Testis (tissue), 2 donors: ENCODE results near the gene APH1B.

Experiments used
- CTCF ChIP-seq, 3 experiments: fragments of 450-650 bp in 2 of 3; fragments of 200-600 bp in 1 of 3; sonication (generic) in 1 of 3; IDR thresholded peaks; one replicate each; pipeline ENCODE4 v1.5.1; 2016 to 2019; ENCODE audit warnings: antibody characterized with exemption in 3 of 3, mild to moderate bottlenecking in 2 of 3, moderate library complexity in 1 of 3
- POLR2A ChIP-seq: fragments of 450-650 bp; IDR thresholded peaks from one replicate; pipeline ENCODE4 v1.6.1; 2017; ENCODE audit warnings: antibody characterized with exemption, mild to moderate bottlenecking, moderate library complexity

- TF ChIP-seq CTCF (IDR thresholded peaks at IDR 0.05), result no peak
- no peak for TF ChIP-seq POLR2A
Measured at GRCh38 chr15:63308947-63309346, 31.5 kb downstream of the APH1B start.
